Nephron progenitor cell (in vitro differentiated cells): ENCODE results near the gene WNK3.
"Not testable (repeated sequence)": the region's sequence is repeated elsewhere in the genome, so short reads cannot be mapped to it uniquely, and the experiment has no call there.

Experiments
- DNase-seq: peaks from one replicate; pipeline ENCODE4 v3.0.0; 2021
- H3K27ac Mint-ChIP-seq: 2 replicates; pipeline ENCODE4 v1.8.0; 2021; ENCODE audit warnings: mild to moderate bottlenecking, moderate library complexity, mixed read lengths
- H3K27me3 Mint-ChIP-seq: 2 replicates; pipeline ENCODE4 v1.8.0; 2021; ENCODE audit warnings: mild to moderate bottlenecking, low read depth, mixed read lengths; ENCODE audit not compliant: poor library complexity
- H3K36me3 Mint-ChIP-seq: 2 replicates; pipeline ENCODE4 v1.8.0; 2021; ENCODE audit warnings: low read depth, mixed read lengths
- H3K4me1 Mint-ChIP-seq: 2 replicates; pipeline ENCODE4 v1.8.0; 2021; ENCODE audit warnings: mixed read lengths
- H3K4me3 Mint-ChIP-seq: 2 replicates; pipeline ENCODE4 v1.8.0; 2021; ENCODE audit warnings: mild to moderate bottlenecking, moderate library complexity, mixed read lengths
- H3K9me3 Mint-ChIP-seq: 2 replicates; pipeline ENCODE4 v1.8.0; 2021; ENCODE audit warnings: mild to moderate bottlenecking, moderate library complexity, mixed read lengths
- CTCF ChIP-seq: fragments of 200-600 bp; sonication (generic); IDR thresholded peaks from 2 replicates; pipeline ENCODE4 v1.5.0; 2021; ENCODE audit warnings: antibody characterized with exemption

Gene WNK3

GRCh38 chrX:54357414-54358377, at the start of gene WNK3:
TSS of gene WNK3 (minus strand) at chrX:54358046.
- H3K27ac Mint-ChIP-seq = peak within 1 kb of the TSS; percentile 99
- peaks cover 32% of the 10 kb centered on the region for H3K4me1 Mint-ChIP-seq
- peaks cover 4% of the 10 kb centered on the region for H3K36me3 Mint-ChIP-seq
- peak; percentile 82 for DNase-seq
- no peak for TF ChIP-seq CTCF
- peak within 1 kb of the TSS; percentile 85 for H3K4me3 Mint-ChIP-seq
- peaks cover 4% of the 10 kb centered on the region for H3K27me3 Mint-ChIP-seq
- peaks cover 65% of the 10 kb centered on the region for H3K9me3 Mint-ChIP-seq

- H3K9me3 Mint-ChIP-seq = peaks cover 54% of the 10 kb centered on the region
- TF ChIP-seq CTCF = no peak
- H3K27me3 Mint-ChIP-seq = peaks cover 4% of the 10 kb centered on the region
- no peak overlapping the region for H3K27ac Mint-ChIP-seq
- H3K4me3 Mint-ChIP-seq = no peak overlapping the region
- H3K4me1 Mint-ChIP-seq = no peaks in the 10 kb centered on the region
- no peaks in the 10 kb centered on the region for H3K36me3 Mint-ChIP-seq
- no peak for DNase-seq
Observed at GRCh38 chrX:54407266-54407665, 49.4 kb upstream of the WNK3 start.

GRCh38 chrX:54397113-54397512, 39.3 kb upstream of the WNK3 start:
- H3K4me1 Mint-ChIP-seq = no peaks in the 10 kb centered on the region
- H3K9me3 Mint-ChIP-seq = peaks cover 58% of the 10 kb centered on the region
- peaks cover 4% of the 10 kb centered on the region for H3K36me3 Mint-ChIP-seq
- H3K4me3 Mint-ChIP-seq = no peak overlapping the region
- no peaks in the 10 kb centered on the region for H3K27me3 Mint-ChIP-seq
- TF ChIP-seq CTCF = no peak
- no peak for DNase-seq
- H3K27ac Mint-ChIP-seq = no peak overlapping the region

GRCh38 chrX:54386314-54386713, 28.5 kb upstream of the WNK3 start:
- Mint-ChIP-seq H3K9me3 (peaks cover 52% of the 10 kb centered on the region), H3K4me3 (no peak overlapping the region), H3K27ac (no peak overlapping the region), H3K27me3 (peaks cover 3% of the 10 kb centered on the region), H3K4me1 (no peaks in the 10 kb centered on the region), H3K36me3 (no peaks in the 10 kb centered on the region)
- no peak for DNase-seq
- TF ChIP-seq CTCF = no peak

GRCh38 chrX:54384661-54385060, 26.8 kb upstream of the WNK3 start:
- not testable (repeated sequence) for H3K4me3 Mint-ChIP-seq, H3K4me1 Mint-ChIP-seq, H3K27me3 Mint-ChIP-seq, H3K27ac Mint-ChIP-seq, H3K36me3 Mint-ChIP-seq, DNase-seq
- H3K9me3 Mint-ChIP-seq = peaks cover 50% of the 10 kb centered on the region

GRCh38 chrX:54359408-54359807, 1.6 kb upstream of the WNK3 start:
- peaks cover 4% of the 10 kb centered on the region for H3K27me3 Mint-ChIP-seq

More at GRCh38 chrX:54359408-54359807, 1.6 kb upstream of the WNK3 start:
- Mint-ChIP-seq H3K4me1 (peaks cover 32% of the 10 kb centered on the region), H3K4me3 (peak overlapping the region; percentile 85), H3K36me3 (no peaks in the 10 kb centered on the region), H3K27ac (peak overlapping the region; percentile 99), H3K9me3 (peaks cover 53% of the 10 kb centered on the region)
- no peak for DNase-seq
- TF ChIP-seq CTCF = no peak
